ENCODE data around the gene KRT36. TPM values are rescaled to one million over a fixed set of nuclear protein-coding genes. Genes with fewer than 3 reads are reported as not detected.

Gene KRT36
- polyA plus RNA-seq, 4 donors = 0.12 TPM; not detected in 3

DNA sequence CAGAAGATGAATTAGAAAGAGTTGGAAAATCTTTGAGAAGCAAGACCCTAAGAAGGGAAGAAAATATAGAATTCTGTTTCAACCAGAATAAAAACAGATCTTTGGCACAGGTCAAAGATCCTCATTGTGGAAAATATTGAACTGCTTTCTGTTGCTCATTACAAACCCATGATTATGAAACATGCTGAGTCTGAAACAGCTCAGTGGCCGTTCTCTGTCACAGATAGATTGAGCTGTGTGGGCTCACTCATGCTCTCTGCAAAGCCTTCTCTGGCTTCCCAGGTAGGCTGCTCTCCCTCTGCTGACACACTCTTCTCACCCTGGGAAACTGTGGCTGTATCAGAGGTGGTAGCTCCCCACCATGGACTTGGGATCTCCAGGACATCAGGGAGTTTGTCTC lies 45.5 kb downstream of the KRT36 start:
- DNase-seq (ENCODE audit: low read depth in 4 of 4, low spot score in 3 of 4) = no peak

- DNase-seq (ENCODE audit: low read depth in 4 of 4, low spot score in 3 of 4) = no peak
Measured at GRCh38 chr17:41442739-41443138, 47.0 kb downstream of the KRT36 start.

GRCh38 chr17:41440531-41441033 lies 49.1 kb downstream of the KRT36 start, which contains the start of gene KRT38:
Gene KRT38, minus strand, starts transcription at chr17:41440983. Its CDS starts 62 bp downstream, at chr17:41440921.
- DNase-seq (ENCODE audit: low read depth in 4 of 4, low spot score in 3 of 4) = no peak

DNA sequence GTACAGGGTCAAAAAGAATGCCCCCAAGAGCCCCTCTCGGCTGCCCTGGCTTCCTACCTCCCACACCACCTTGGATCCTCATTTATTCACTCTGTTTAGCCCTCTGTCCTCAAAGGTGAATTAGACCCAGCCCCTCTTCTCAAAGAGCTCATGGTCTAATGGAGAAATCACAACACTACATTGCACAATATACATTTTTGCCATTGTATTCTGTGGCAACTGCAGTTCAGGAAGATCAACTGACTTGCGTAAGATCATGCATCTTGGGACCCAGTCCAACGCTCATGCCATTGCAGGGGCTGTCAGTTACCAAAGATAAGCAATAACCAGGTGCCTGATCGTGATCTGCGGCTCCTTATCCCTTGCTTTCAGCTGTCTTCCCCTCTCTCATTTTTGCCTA lies 50.3 kb downstream of the KRT36 start:
- DNase-seq (ENCODE audit: low read depth in 4 of 4, low spot score in 3 of 4) = no peak

GRCh38 chr17:41437769-41438168 lies 51.9 kb downstream of the KRT36 start:
- DNase-seq (ENCODE audit: low read depth in 4 of 4, low spot score in 3 of 4) = no peak

- no peak for DNase-seq (ENCODE audit: low read depth in 4 of 4, low spot score in 3 of 4)
Measured at GRCh38 chr17:41437254-41437653, 52.5 kb downstream of the KRT36 start.

Other genes starting within 250 kb of the KRT36 start
- gene KRTAP9-4, start 240.2 kb downstream of the KRT36 start, polyA plus RNA-seq (ENCODE audit: insufficient read length in 4 of 4) = not detected
- not detected for gene KRTAP9-9, start 234.5 kb downstream of the KRT36 start, polyA plus RNA-seq (ENCODE audit: insufficient read length in 4 of 4)
- gene KRTAP9-6, start 224.5 kb downstream of the KRT36 start, polyA plus RNA-seq (ENCODE audit: insufficient read length in 4 of 4) = not detected
- gene KRTAP9-7, start 214.2 kb downstream of the KRT36 start, polyA plus RNA-seq (ENCODE audit: insufficient read length in 4 of 4) = not detected
- not detected for gene KRTAP29-1, start 187.1 kb downstream of the KRT36 start, polyA plus RNA-seq (ENCODE audit: insufficient read length in 4 of 4)
- not detected for gene KRTAP16-1, start 180.6 kb downstream of the KRT36 start, polyA plus RNA-seq (ENCODE audit: insufficient read length in 4 of 4)
- gene KRTAP17-1, start 174.2 kb downstream of the KRT36 start, polyA plus RNA-seq (ENCODE audit: insufficient read length in 4 of 4) = not detected
- gene KRT33A, start 139.1 kb downstream of the KRT36 start, polyA plus RNA-seq (ENCODE audit: insufficient read length in 4 of 4) = not detected
- not detected for gene KRT33B, start 120.1 kb downstream of the KRT36 start, polyA plus RNA-seq (ENCODE audit: insufficient read length in 4 of 4)
- not detected for gene KRT34, start 107.6 kb downstream of the KRT36 start, polyA plus RNA-seq (ENCODE audit: insufficient read length in 4 of 4)
- under 1 TPM in 1 of 4 donors, not detected in 3; 0.08 TPM for gene KRT31, start 92.3 kb downstream of the KRT36 start, polyA plus RNA-seq (ENCODE audit: insufficient read length in 4 of 4)
- gene KRT37, start 65.3 kb downstream of the KRT36 start, polyA plus RNA-seq (ENCODE audit: insufficient read length in 4 of 4) = not detected
- gene KRT38, start 48.9 kb downstream of the KRT36 start, polyA plus RNA-seq (ENCODE audit: insufficient read length in 4 of 4) = not detected
- not detected for gene KRT32, start 22.5 kb downstream of the KRT36 start, polyA plus RNA-seq (ENCODE audit: insufficient read length in 4 of 4)
- gene KRT35, start 8.8 kb downstream of the KRT36 start, polyA plus RNA-seq (ENCODE audit: insufficient read length in 4 of 4) = under 1 TPM in 2 of 4 donors, not detected in 2; 0.07 to 0.09 TPM
- gene KRT13, start 15.7 kb upstream of the KRT36 start, polyA plus RNA-seq (ENCODE audit: insufficient read length in 4 of 4) = 10 to 100 TPM in 1 of 4 donors, 1 to 10 TPM in 2, under 1 TPM in 1; 0.54 to 37.8 (median 1.9) TPM
- 1 to 10 TPM in 3 of 4 donors, under 1 TPM in 1; 0.72 to 3.1 (median 1.6) TPM for gene KRT15, start 29.0 kb upstream of the KRT36 start, polyA plus RNA-seq (ENCODE audit: insufficient read length in 4 of 4)
- 100 to 1,000 TPM in 3 of 4 donors, 10 to 100 TPM in 1; 22.8 to 304 (median 176) TPM for gene KRT19, start 38.4 kb upstream of the KRT36 start, polyA plus RNA-seq (ENCODE audit: insufficient read length in 4 of 4)
- gene KRT9, start 82.1 kb upstream of the KRT36 start, polyA plus RNA-seq (ENCODE audit: insufficient read length in 4 of 4) = not detected
- under 1 TPM; 0.24 to 0.44 (median 0.36) TPM for gene KRT14, start 97.0 kb upstream of the KRT36 start, polyA plus RNA-seq (ENCODE audit: insufficient read length in 4 of 4)
- not detected for gene KRT16, start 122.9 kb upstream of the KRT36 start, polyA plus RNA-seq (ENCODE audit: insufficient read length in 4 of 4)
- gene KRT17, start 134.7 kb upstream of the KRT36 start, polyA plus RNA-seq (ENCODE audit: insufficient read length in 4 of 4) = 1 to 10 TPM; 1.2 to 3.1 (median 1.5) TPM
- gene EIF1, start 199.0 kb upstream of the KRT36 start, polyA plus RNA-seq (ENCODE audit: insufficient read length in 4 of 4) = 100 to 1,000 TPM; 669 to 825 (median 761) TPM
- not detected for gene GAST, start 222.4 kb upstream of the KRT36 start, polyA plus RNA-seq (ENCODE audit: insufficient read length in 4 of 4)
- 1 to 10 TPM in 2 of 4 donors, under 1 TPM in 2; 0.69 to 1.5 (median 0.92) TPM for gene HAP1, start 244.7 kb upstream of the KRT36 start, polyA plus RNA-seq (ENCODE audit: insufficient read length in 4 of 4)